ENCODE measurements around the gene LFNG.

LFNG gene

DNA sequence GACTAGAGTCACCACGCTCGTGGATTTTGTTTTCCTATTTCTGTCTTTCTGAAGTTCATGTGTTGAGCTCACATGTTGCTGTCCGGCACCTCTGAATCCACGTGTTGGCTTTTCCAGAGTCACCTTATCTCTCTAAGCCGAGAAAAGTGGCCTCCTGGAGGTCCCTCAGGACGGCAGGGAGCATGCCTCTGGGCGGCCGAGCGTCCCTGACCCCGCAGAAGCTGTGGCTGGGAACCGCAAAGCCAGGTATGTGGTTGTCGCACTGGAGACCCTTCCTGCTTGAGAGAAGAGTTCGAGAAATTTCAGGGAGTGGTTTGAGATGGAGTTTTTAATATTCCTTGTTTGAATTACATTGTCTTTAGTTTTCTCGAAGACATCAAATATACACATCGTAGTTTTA is 51.8 kb downstream of the LFNG start:
- intact Hi-C loops (cut with micrococcal nuclease): no loop called here
- Mint-ChIP-seq H3K4me3 (no peak overlapping the region), H3K27me3 (no peaks in the 10 kb centered on the region), H3K36me3 (ENCODE audit: low read depth) (peaks cover 71% of the 10 kb centered on the region), H3K4me1 (ENCODE audit: low read depth) (peaks cover 22% of the 10 kb centered on the region), H3K27ac (no peak overlapping the region), H3K9me3 (no peaks in the 10 kb centered on the region)

DNA sequence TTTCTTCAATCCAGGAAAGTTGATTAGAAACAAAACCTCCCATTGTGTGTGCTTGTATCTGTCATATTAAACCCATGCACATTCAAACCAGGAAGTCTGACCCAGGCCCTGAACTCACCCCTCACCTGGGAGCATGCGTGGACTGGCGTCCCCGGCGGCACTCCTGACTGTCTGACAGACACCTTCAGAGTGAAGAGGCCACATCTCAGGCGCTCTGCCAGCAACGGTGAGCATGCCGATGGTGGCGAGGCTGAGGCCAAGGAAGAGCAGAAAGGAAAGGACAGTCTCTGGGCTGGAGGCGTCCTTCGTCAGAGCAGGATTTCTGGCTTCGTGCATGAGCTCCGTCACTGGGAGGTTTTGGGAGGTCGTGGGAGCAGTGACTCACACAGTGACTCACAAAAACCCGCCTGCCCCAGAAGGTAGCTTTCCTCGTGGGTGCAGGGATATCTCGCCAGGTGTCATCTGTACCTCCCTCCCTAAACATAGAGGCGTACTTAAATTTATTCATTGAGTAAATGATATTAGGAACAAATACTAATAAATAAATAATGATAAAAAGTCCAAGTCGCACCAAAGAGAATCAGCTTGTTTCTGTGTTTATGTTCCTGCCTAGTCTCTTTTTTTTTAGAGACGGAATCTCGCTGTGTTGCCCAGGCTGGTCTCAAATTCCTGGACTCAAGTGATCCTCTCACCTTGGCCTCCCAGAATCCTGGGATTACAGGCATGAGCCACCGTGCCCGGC is 52.7 kb downstream of the LFNG start:
- Mint-ChIP-seq H3K4me1 (ENCODE audit: low read depth) (peaks cover 15% of the 10 kb centered on the region), H3K9me3 (no peaks in the 10 kb centered on the region), H3K27ac (no peak overlapping the region), H3K4me3 (no peak overlapping the region), H3K27me3 (no peaks in the 10 kb centered on the region), H3K36me3 (ENCODE audit: low read depth) (peaks cover 78% of the 10 kb centered on the region)
- intact Hi-C loops (cut with micrococcal nuclease): no loop called here

DNA sequence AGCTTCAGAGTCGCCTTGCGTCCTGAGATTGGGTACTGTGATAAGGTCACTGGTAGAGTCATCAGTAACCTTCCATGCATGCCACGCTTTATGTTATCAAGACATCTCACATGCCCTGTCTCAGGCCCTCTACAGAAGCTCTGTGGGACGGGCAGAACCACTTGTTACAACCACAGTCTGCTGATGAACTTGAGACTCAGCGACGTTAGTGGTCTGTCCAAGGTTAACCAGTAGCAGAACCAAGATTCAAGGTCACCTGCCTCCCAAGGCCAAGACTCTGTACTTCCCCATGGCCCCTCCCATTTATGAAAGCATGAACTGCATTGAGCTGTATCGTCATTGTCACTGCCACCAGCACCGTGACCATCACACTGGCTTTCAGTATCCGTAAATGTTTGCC is 54.2 kb downstream of the LFNG start:
- Mint-ChIP-seq H3K4me1 (ENCODE audit: low read depth) (peaks cover 3% of the 10 kb centered on the region), H3K4me3 (no peak overlapping the region), H3K36me3 (ENCODE audit: low read depth) (peaks cover 89% of the 10 kb centered on the region), H3K9me3 (no peaks in the 10 kb centered on the region), H3K27me3 (no peaks in the 10 kb centered on the region), H3K27ac (no peak overlapping the region)
- intact Hi-C loops (cut with micrococcal nuclease): no loop called here

DNA sequence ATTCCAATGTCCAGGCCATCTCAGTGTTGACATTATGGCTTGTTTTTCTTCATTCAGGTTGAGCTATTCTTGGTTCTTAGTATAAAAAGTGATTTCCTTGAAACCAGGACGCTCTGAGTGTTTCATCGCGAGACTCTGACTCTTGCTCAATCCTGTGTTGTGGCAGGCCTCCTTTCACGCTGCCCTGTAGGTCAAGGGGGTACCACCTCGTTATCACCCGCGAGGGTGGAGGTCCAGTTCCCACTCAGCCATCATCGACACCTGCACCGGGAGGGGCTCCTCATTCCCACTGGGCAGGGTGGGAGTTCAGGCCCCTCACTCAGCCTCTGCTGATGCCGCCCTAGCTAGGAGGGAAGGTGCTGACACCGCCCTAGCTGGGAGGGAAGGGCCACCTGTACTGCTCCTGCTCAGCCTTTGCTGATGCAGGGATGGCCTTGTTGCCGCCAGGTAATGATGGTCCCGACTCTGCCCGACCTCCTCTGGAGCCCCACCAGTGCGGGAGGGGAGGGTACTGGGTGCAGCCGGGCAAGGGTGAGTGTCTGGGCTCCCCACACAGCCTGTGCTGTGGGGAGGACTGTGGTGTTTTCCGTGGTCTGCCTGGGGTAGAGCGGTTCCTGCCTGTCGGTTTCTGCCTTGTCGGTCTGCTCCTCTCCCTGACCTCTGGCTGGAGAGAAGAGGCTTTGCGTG is 55.6 kb downstream of the LFNG start:
- intact Hi-C loops (cut with micrococcal nuclease): no loop called here
- Mint-ChIP-seq H3K9me3 (no peaks in the 10 kb centered on the region), H3K4me1 (ENCODE audit: low read depth) (no peaks in the 10 kb centered on the region), H3K4me3 (no peak overlapping the region), H3K27ac (no peak overlapping the region), H3K27me3 (no peaks in the 10 kb centered on the region), H3K36me3 (ENCODE audit: low read depth) (peaks cover 89% of the 10 kb centered on the region)

DNA sequence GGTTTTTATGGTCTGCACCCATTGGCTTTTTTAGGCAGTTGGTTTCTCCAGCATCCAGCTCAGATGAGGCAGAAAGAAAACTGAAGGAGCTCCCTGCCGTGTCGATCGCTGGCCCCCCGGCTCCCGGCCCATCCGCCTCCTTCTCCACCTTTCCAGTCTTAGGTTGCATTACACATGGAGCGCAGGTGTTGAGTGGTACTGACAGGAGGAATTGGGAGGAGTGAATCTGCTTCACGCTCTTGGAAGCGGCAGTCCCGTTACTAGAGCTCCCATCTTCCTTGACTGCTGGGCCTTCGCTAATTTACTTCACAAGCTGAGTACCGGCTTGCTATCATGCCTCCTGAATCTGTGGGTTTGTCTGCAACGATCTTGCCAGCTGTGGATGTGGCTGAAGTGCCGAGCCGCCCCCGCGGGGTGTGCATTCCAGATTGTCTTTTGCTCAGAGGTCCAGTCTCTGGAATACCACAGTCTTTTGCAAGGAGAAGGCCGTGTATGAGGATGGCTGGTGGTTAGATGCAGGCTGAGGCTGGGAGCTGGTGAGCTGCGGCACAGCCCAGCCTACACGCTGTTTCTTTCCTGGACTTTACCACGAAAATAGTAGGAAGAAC is 56.3 kb downstream of the LFNG start:
- Mint-ChIP-seq H3K9me3 (no peaks in the 10 kb centered on the region), H3K4me3 (no peak overlapping the region), H3K27me3 (no peaks in the 10 kb centered on the region), H3K27ac (no peak overlapping the region), H3K36me3 (ENCODE audit: low read depth) (peaks cover 93% of the 10 kb centered on the region), H3K4me1 (ENCODE audit: low read depth) (no peaks in the 10 kb centered on the region)
- intact Hi-C loops (cut with micrococcal nuclease): no loop called here

DNA sequence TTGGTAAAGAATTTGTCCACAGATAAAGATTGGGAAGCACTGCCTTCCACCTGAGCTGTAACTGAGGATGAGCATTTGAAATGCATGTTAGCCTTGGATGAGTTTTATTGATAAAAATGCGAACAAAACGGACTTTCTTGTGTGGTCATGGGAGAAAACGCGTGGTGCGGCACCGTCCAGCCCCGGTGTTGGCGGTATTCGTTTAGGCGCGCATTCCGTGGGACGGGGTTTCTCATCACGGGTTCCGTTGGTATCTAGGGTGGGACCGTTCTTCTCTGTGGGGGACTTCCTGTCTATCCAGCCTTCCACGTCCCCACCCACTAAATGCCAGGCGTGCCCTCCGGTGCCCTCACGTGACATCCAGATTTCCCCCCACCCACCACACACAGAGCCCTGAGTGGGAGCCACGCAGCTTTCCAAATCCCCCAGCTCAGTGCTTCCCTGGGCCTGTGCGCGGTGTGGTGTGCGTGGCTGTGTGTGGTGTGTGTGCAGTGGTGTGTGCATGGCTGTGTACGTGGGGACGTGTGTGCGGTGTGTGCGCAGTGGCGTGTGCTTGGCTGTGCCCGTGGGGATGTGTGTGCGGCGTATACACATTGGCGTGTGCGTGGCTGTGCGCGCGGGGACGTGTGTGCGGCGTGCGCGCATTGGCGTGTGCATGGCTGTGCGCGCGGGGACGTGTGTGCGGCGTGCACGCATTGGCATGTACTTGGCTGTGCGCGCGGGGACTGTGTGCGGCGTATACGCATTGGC is 57.3 kb downstream of the LFNG start:
- no peaks in the 10 kb centered on the region for H3K4me1 Mint-ChIP-seq (ENCODE audit: low read depth)
- no peak overlapping the region for H3K4me3 Mint-ChIP-seq
- no peak overlapping the region for H3K27ac Mint-ChIP-seq
- no peaks in the 10 kb centered on the region for H3K27me3 Mint-ChIP-seq
- intact Hi-C loops (cut with micrococcal nuclease): no loop called here
- peaks cover 85% of the 10 kb centered on the region for H3K36me3 Mint-ChIP-seq (ENCODE audit: low read depth)
- H3K9me3 Mint-ChIP-seq: no peaks in the 10 kb centered on the region
